ENCODE measurements around the gene PRSS27.

The PRSS27 gene

DNA sequence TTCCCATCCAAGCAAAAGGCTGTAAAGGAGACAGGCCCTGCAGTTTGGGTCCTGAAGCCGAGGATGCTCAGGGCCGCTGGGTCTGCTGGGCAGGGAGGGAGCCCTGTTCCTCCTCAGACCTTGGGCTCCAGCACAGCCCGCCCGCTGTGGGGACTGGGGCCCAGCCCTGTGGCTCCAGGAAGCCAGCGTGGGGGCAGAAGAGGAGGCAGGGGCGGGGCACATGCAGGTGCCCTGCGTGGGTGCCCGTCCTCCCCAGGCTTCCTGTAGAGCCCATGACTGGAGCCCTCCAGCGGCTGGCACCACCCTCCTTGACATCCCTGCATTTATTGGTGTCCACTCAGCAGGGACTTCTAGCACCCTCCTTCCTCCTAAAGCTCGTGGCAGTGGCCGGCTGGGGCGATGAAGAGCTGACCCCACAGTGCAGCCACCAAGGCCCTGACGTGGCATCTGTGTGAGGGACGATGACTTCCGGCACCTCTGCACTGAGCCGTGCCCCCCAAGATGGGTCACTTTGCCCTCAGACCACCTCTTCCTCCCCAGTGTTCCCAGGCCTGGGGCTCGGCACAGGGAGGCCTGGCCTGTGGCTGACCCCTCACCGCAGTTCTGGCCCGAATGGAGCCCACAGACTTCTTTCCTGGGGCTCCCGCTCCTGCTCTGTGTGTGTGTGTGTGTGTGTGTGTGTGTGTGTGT lies 9.9 kb downstream of the PRSS27 start:
- DNase-seq (ENCODE audit: extremely low read depth in 1 of 2, low read depth in 1 of 2): no peak

DNA sequence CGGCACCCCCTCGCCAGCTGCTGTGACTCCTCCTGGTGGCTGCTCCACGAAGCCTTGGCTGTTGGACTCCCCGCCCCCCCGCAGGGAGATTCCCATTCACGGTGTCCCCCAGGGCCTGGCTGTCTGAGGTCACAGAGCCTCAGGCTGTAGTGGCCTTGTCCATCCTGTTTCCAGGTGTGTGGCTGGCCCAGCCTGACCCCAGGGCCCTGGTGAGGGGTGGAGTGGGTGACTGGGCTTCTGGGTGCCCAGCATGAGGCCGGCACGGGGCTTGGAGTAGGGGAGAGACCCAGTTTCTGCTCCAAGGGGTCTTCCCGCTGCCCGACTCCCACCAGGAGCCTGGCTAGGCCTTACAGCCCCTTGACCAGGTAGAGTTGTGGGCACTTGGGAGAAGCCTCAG lies 10.4 kb downstream of the PRSS27 start:
- no peak for DNase-seq (ENCODE audit: extremely low read depth in 1 of 2, low read depth in 1 of 2)

DNA sequence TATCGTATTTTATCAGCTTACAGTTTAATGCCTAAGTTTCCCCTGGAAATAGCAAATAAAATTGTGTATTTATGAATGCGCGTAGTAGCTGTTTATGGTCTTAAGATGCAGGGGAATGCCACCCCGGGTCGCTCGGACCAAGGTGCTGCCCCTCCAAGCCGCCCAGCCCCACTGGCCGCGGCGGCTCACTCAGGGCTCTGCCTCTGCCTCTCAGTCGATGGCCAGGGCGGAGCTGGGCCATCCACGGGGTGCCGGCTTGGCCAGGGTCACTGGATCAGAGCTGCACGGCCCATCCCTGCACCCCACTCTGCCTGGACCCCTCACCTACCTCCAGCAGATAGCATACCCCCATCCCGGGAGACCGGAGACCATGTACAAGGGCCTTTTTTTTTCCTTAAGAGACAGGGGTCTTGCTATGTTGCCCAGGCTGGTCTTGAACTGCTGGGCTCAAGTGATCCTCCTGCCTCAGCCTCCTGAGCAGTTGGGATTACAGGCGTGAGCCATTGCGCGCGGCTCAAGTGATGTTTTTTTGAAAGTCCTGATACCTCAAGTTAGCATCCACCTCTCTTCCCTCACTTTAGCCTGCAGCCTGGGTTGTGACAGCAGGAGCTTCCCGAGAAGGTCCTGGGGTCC lies 11.0 kb downstream of the PRSS27 start:
- DNase-seq (ENCODE audit: extremely low read depth in 1 of 2, low read depth in 1 of 2): no peak

DNA sequence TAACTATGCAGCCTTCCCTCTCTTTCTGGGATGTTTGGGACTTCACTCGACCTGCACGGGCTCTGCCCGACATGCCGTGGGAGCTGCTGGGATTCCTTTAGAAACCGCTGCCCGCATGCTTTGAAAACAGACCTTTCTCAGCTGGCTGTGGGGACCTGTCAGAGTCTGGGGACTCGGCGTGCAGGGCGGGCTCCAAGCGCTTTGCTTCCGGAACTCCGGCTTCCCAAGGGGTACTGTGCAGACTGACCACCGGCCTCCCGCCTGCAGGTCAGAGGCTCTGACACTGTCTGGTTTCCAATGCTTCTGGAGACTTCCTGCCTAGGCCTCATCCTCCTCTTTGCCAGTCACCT lies 11.8 kb downstream of the PRSS27 start:
- DNase-seq (ENCODE audit: extremely low read depth in 1 of 2, low read depth in 1 of 2): no peak

DNA sequence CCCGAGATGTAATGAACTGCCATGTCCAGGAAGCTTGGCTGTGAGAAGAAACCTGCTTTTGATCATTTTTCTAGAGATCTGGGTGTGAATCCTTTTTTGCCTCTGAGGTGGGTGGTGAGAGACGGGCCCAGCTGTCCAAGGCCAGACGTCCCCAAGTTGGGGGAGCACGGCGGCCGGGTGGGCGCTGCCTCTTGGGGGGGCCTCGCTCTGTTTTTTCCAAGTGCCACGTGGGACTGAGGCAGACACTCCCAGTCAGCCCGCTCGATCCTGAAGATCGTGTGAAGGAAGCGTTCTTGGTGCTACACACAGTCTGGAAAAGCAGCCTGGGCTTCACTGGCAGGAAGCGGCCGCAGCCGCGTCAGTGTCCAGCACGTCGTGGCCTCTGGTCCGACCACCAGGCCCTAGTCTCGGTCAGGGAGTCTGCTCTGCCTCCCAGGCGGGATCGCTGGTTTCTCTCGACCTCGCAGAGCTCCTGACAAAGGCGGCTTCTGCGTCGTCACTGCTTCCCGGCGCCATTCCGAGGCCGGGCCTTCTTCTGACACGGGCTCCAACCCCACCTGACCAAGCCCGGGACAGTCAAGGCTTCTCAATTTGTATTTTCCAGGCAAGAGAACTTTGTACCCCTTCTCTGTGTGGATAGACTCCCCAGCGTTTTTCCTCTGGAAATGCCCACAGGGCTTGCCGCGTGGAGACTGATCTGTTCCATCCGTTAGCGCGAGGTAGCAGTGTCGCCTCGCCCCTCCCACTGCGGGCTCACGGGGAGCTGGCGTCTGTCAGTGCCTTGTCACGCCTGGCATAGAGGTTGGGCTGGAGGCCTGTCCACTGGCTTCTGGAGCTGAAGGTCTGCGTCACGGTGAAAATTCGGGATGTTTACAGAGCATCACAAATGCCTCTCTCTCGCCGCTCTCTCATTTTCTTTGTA lies 12.4 kb downstream of the PRSS27 start:
- DNase-seq (ENCODE audit: extremely low read depth in 1 of 2, low read depth in 1 of 2): no peak

DNA sequence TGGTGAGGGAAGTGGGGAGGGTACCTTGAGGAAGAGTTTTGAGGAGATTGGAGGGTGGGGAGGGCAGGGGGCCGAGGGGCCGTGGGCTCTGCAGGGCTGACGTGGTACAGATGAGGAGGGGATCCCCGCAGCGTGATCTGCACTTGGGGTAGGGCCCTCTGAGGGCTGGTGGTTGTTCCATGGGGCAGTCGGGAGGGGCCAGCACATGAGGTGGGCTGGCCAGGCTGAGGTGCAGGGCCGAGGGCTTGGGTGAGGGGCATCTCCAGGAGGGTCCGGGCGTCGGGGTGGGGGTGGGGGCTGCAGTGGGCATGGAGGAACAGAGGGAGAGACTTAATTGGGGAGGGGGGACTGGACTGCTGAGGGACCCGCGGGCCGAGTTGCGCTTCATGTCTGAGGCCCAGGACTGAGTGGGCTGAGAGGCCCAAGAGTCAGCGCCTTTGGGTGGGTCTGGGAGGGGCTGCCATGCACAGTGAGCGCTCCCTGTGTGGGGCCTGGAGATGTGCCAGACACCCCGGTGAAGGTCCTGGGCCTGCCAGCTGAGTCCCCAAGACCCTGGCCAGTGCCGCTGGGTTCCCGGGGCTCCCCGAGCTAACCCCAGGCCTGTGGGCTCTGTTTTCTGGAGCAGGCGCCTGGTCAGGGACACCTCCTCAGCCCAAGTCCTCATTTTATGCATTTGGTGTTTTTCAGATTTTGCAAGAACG lies 13.3 kb downstream of the PRSS27 start:
- no peak for DNase-seq (ENCODE audit: extremely low read depth in 1 of 2, low read depth in 1 of 2)

DNA sequence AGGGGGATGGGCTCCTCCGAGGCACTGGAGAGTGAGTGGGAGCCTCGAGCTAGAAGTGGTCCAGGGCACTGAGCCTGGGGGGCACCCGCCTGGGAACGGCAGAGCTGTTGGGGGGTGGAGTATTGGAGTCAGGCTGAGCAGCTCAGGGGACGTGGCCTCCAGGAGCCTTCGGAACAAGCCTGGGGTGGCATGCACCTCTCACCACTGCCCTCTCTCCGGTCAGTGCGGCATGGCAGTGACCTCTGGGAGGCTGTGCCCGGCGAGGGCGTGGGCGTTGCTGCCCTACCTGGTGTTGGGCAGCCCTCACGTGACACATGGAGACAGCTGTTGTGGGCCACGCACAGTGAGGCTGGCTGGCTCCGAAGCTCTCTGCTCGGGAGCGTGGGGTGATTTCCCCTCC lies 13.9 kb downstream of the PRSS27 start:
- no peak for DNase-seq (ENCODE audit: extremely low read depth in 1 of 2, low read depth in 1 of 2)

DNA sequence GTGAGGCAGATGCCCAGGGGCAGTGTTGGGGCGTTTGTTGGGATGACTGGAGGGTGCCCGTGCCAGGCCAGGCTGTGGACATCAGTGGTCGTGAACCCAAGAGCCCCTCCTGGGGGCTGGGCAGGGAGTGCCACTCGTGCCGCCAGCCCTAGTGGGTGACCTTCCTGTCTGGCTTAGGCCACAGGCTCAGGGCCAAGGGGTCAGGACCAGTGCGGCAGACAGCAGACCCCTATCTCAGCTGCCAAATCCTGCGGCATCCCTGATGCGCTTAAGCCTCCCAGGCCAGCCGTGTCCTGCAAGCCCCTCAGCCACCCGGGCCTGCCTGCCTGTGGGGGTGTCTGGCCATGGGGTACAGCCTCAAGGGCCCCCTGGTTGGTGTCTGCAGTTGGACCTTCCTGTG lies 14.7 kb downstream of the PRSS27 start:
- DNase-seq (ENCODE audit: extremely low read depth in 1 of 2, low read depth in 1 of 2): no peak

DNA sequence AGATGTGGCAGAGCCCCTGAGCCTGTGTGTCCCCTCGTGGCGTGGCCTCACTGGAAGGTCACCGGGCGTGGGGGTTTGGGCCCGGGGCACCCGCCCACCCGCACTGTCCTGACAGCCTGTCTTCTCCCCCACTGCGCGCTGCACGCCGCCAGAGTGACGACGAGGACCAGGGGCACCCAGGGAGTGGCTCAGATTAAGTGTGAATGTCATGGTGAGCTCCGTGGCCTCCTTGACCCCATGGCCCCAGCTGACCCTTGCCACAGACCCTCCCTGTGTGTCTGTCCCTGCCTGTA lies 15.1 kb downstream of the PRSS27 start:
- no peak for DNase-seq (ENCODE audit: extremely low read depth in 1 of 2, low read depth in 1 of 2)

DNA sequence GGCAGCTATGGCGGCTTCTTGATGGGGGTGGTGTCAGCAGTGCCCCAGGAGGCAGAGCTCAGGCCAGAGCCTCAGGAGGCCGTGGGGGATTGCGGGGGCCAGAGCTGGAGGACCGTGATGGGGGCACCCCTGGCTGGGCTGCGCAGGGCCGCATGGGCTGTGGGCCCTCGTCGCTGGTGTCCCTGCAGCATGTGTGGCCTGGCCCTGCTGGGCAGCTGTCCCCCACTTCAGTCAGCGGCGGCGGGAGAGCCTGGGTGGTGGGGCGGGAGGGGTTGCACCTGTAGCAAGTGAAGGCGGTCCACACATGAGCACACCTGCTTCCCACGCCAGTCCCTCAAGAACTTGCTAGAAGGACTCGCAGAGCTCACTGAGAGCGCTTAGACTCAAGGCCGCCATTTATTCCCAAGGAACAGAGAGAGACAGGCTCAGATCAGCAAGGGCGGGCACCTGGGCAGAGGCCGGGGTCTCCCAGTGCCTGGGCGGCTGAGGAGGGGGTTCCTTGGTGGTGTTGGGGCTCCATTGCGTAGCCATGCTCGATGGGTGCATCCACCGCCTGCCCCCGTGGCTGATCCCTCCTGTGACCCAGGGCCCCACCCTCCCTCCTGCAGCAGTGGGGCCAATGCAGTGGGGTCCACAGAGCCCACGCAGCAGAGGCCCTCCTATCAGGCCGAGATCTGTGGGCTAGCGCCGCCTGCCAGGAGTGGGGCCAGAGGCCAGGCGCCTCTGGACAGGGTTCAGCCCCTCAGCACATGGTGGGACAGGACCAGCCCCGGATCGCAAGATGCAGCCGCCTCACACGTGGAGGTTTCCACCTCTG lies 15.7 kb downstream of the PRSS27 start:
- DNase-seq (ENCODE audit: extremely low read depth in 1 of 2, low read depth in 1 of 2): no peak

DNA sequence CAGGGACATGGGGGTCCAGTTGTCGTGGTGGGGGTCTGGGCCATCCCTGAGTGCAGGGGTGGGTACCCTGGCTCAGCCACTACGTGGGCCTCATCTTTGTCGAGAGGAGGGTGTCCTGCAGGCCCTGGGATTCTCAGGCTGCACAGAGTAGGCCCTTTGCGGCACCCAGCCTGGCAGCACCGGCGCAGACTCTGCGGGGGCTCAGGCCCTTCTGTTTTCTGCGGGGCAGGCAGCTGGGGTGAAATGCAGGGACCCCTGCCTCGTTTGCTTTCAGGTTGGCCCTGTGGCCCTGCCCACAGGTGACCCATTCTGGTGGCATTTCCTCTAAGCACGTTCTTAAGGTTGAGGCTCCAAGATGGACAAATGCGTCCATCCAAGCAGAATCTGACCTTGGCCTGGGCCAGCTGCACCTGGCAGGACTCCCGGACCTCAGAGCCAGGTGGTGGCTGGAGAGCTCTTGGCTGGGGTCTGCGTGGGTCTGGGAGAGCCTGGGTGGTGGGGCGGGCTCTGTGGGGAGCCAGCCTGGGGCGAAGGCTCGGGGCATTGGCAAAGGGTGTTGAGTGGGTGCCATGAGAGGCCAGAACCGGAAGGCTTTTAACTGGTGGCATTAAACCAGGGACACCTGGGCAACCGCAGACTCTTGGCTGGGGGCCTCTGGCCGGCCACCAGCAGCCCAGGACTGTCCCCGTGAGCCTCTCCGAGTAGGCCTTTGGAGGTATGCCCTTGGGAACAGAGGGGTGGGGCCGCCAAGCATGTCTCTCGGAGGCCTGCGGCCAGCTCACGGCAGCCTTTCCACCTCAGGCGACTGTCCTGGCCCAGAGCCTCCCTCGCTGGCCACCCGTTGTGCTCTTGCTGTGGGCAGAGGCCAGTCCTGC lies 16.9 kb downstream of the PRSS27 start:
- no peak for DNase-seq (ENCODE audit: extremely low read depth in 1 of 2, low read depth in 1 of 2)

DNA sequence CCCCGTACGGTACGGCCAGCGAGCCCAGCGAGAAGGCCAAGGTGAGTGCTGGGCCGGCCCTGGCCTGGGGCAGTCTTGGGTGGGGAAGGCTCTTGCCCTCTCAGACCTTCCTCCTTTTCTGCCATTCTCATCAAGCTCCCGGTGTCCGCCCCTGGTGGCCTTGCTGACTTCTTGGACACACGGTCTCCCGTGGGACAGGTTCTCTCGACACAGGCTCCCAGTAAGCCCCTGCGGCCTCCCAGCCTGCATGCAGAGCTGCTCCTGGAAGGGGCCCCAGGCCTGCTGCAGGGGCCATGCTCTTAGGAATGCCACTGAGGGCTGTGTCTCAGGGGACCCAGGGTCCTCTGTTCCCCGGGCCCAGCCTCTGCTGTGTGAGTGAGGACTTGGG lies 17.6 kb downstream of the PRSS27 start:
- DNase-seq (ENCODE audit: extremely low read depth in 1 of 2, low read depth in 1 of 2): no peak

DNA sequence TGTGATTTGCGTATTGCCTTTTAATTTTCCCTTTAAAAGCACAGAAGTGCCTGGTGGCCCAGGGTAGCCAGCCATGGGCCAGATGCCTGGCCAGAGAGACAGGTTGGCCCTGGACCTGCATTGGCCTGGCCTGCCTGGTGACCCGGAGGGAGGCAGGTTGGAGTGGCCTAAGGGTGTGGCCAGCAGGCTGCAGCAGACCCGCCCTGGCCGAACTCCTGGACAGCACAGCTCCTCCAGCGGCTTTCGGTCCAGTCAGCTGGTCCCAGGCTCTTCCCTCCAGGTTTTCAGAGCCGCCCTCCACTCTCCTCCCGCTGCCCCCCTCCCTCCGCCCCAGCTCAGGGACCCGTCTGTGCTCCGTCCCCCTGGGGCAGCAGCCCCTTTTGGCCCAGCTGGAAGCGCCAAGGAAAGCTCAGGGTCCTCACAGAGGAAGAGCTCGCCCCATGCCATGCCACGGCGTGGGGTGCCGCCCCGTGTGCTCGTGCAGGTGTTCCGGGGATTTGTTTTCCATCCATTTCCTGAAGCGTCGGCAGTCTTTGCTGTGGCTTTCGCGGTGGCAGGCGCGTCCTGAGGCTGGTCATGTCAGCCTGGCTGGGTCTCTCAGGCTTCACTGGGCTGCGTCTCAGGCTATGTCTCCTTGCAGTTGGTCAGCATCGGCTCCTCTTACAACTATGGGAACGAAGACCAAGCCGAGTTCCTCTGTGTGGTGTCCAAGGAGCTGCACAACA lies 18.1 kb downstream of the PRSS27 start:
- DNase-seq (ENCODE audit: extremely low read depth in 1 of 2, low read depth in 1 of 2): no peak

DNA sequence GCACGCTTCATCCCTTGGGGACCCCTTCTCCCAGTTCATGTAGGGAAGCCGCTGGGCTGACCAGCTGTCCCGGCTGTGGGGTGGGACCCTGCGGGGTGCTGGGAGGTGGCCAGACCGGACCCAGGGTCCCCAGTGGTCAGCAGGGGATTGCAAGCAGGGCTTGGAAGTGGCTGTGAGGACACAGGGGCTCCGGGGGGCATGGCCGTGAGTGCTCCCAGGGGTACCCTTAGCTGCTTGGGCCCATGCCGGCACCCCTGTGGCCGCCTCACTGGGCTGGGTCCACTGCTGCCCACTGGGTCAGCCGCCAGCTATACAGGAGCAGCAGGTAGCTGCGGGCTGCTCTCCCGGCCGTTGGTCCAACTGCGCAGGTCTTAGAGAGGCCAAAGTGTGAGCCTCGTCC lies 18.8 kb downstream of the PRSS27 start:
- DNase-seq (ENCODE audit: extremely low read depth in 1 of 2, low read depth in 1 of 2): no peak

DNA sequence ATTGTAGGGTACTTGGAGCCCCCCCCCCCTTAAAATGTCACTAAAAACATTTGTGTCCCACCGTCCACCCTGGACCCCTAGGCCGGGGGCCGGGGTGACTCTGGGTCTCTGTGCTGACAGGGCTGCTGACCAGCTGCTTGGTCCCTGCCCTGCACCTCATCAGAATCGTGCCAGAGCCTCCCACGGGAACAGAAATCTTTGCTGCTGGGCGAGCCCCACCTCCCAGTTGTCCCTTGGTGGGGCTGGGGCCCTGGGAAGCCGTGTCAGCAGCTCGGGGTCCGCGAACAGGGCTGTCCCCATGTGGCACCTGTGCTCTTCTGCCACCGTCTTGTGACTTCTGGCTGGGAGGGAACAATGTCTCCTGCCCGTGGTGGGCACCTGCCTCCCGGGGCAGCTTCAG lies 19.2 kb downstream of the PRSS27 start:
- DNase-seq (ENCODE audit: extremely low read depth in 1 of 2, low read depth in 1 of 2): no peak

DNA sequence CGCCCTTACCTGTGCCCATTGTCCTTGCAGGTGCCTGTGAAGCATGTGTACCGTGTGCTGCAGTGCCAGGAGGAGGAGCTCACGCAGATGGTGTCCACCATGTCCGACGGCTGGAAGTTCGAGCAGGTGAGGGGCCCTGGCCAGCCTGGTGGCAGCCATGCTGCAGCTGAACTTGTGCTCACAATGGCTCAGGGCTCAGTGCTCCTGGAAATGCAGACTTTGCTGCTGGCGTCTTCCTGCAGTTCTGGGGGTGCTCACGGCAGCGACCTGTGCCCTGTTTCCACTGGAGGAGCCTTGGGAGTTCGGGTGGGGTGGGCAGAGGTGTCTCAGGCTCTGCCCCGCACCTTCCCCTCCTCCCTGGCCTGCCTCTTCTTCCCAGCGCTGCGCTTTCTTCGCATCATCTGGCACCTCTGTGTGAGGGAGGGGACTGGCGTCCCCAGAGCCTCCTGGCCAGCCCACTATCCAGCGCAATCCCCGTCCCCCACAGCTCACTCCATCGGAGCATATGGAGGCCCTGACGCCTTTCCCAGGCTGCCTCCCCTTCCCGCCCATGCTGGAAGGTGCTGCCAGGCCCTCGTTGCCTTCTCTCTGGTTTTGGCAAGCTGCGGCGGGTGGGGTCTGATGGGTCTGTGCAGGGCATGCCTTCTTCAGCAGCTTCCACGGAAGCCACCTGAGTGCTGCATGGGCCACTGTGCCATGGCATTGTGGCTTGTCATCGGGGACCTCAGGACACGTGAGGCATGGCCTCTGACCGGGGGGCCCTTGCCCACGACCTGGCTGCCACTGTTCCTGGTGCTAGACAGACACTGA lies 20.0 kb downstream of the PRSS27 start:
- DNase-seq (ENCODE audit: extremely low read depth in 1 of 2, low read depth in 1 of 2): no peak

DNA sequence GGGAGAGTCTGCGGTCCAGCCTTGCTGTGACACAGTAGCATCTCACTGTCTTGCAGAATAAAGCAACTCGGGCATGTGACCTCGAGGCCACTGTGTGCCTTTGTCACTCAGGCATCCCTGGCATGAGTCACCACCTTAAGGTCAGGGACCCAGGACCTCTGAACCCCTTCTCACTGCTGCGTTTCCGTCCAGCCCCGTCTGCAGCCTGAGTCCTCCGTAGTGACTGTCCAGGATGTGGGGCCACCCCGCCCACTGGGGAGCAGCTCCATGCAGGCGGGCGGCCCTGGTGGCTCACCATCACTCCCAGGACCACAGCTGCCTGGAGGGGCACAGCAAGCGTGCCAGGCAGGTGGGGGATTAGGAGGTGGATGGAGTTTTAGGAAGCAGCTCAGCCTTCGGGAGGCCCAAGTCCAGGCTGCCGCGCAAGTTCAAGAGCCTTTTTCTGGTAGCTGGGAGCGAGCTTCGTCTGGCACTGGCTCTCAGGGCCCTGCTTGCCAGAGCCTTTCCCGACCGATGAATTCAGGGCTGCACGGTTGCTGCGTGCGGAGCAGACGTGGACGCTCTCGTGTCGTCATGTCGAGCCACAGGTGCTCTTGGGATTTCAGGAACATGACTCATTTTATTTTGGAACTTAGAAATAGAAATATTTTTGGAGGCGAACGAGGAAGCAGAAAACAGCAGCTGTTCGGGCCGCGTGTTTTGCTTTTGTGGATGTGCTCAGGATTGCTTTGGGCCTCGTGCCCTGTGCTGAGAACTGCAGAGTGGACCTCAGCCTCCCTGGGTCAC lies 20.9 kb downstream of the PRSS27 start:
- DNase-seq (ENCODE audit: extremely low read depth in 1 of 2, low read depth in 1 of 2): no peak
